ENCODE results near the gene PRR32. TPM values are rescaled to one million over a fixed set of nuclear protein-coding genes. Genes with fewer than 3 reads are reported as not detected.

The PRR32 gene
- total RNA-seq, 4 donors from 2014 or later: not detected

- Histone ChIP-seq H3K27me3 (no peaks in the 10 kb centered on the region), H3K4me1 (no peaks in the 10 kb centered on the region), H3K27ac (replicated peaks in 1 of 4) (no peak overlapping the region), H3K4me3 (no peak overlapping the region), H3K36me3 (no peaks in the 10 kb centered on the region), H3K9me3 (no peaks in the 10 kb centered on the region)
- intact Hi-C loops (cut with DNase I): no loop called here
- TF ChIP-seq EP300 (IDR thresholded peaks at IDR 0.05) (no peak), POLR2AphosphoS5 (IDR thresholded peaks at IDR 0.05) (no peak), CTCF (IDR thresholded peaks at IDR 0.05) (no peak), POLR2A (IDR thresholded peaks at IDR 0.05; ENCODE audit: low read depth) (no peak)
- 61% methylated on average over 13 of the region's 13 CpGs for WGBS
- no peak for DNase-seq (ENCODE audit: extremely low spot score)
Observed at GRCh38 chrX:126820700-126821420, 1.3 kb downstream of the PRR32 start.

GRCh38 chrX:126824338-126825007 lies 4.9 kb downstream of the PRR32 start:
- Histone ChIP-seq H3K36me3 (no peaks in the 10 kb centered on the region), H3K4me3 (no peak overlapping the region), H3K27me3 (no peaks in the 10 kb centered on the region), H3K27ac (replicated peaks in 1 of 4) (no peak overlapping the region), H3K9me3 (no peaks in the 10 kb centered on the region), H3K4me1 (no peaks in the 10 kb centered on the region)
- intact Hi-C loops (cut with DNase I): no loop called here
- DNase-seq (ENCODE audit: extremely low spot score): no peak
- TF ChIP-seq POLR2A (IDR thresholded peaks at IDR 0.05; ENCODE audit: low read depth): no peak
- no peak for TF ChIP-seq CTCF (IDR thresholded peaks at IDR 0.05)
- 51% methylated on average over 2 of the region's 2 CpGs for WGBS

GRCh38 chrX:126825566-126826193 lies 6.2 kb downstream of the PRR32 start:
- 24% methylated on average over 1 of the region's 1 CpG for WGBS
- intact Hi-C loops (cut with DNase I): no loop called here
- TF ChIP-seq CTCF (IDR thresholded peaks at IDR 0.05) (no peak), POLR2AphosphoS5 (IDR thresholded peaks at IDR 0.05) (no peak), POLR2A (IDR thresholded peaks at IDR 0.05; ENCODE audit: low read depth) (no peak), EP300 (IDR thresholded peaks at IDR 0.05) (no peak)

GRCh38 chrX:126836186-126836585 lies 16.7 kb downstream of the PRR32 start:
- Histone ChIP-seq H3K27ac (replicated peaks in 1 of 4) (no peak overlapping the region), H3K27me3 (no peaks in the 10 kb centered on the region), H3K4me3 (no peak overlapping the region), H3K4me1 (no peaks in the 10 kb centered on the region), H3K36me3 (no peaks in the 10 kb centered on the region), H3K9me3 (no peaks in the 10 kb centered on the region)
- WGBS: 40% methylated on average over 2 of the region's 2 CpGs
- no peak for DNase-seq (ENCODE audit: extremely low spot score)
- intact Hi-C loops (cut with DNase I): no loop called here
- TF ChIP-seq POLR2A (IDR thresholded peaks at IDR 0.05; ENCODE audit: low read depth) (no peak), CTCF (IDR thresholded peaks at IDR 0.05) (no peak), POLR2AphosphoS5 (IDR thresholded peaks at IDR 0.05) (no peak), EP300 (IDR thresholded peaks at IDR 0.05) (no peak)

More at GRCh38 chrX:126825566-126826193, 6.2 kb downstream of the PRR32 start:
- Histone ChIP-seq H3K27ac (replicated peaks in 1 of 4) (no peak overlapping the region), H3K9me3 (no peaks in the 10 kb centered on the region), H3K27me3 (no peaks in the 10 kb centered on the region), H3K4me3 (no peak overlapping the region), H3K4me1 (no peaks in the 10 kb centered on the region), H3K36me3 (no peaks in the 10 kb centered on the region)
- no peak for DNase-seq (ENCODE audit: extremely low spot score)
